AML-193 (cell line): ENCODE results near the gene PTPRM.

Experiments
- DNase-seq, 2 experiments: peaks; one replicate each; lab custom pipeline; 2025; lab: John Stamatoyannopoulos, UW

Gene PTPRM

DNA sequence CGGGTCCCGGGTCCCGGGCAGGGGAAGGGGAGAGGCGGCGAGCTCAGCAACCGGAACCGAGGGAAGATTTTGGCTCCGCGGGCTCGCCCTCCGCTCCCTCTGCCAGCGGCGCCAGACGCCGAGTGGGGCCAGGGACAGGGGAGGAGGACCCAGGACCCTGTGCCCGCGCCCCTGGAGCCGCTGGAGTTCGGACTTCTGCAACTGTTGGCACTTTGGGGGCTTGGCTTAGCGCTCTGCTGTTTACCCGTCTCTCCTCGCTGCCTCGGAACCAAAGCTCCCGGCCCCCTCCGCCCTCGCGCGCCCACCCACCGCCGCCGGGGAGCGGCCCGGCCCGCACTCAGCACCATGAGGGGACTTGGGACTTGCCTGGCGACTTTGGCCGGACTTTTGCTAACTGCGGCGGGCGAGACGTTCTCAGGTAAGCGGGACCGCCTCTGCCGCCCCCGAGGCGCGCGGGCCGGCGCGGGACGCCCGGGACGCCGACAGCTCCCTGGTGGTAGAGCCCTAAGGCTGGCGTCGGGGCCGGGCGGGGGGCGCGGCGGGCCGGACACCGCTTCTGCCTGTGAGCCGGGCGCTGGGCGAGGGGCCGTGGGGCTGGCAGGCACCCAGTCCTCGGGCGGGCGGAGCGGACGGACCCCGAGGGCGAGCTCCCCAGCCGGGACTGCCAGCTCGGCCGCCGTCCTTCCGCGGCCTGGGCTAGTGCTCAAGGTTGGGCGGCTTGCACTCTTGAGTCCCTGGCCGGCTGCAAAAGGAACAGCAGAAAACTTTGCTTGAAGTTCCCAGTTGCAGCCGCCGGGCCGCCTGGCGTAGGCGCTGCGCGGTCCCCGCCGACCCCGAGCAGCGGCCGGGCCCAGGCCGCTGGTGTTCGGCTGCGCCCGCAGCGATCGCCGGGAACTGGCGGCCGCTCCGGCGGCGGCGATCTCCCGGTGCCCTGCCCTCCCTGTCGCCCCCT lies 634 bp downstream of the PTPRM start:
- no peak for DNase-seq

DNA sequence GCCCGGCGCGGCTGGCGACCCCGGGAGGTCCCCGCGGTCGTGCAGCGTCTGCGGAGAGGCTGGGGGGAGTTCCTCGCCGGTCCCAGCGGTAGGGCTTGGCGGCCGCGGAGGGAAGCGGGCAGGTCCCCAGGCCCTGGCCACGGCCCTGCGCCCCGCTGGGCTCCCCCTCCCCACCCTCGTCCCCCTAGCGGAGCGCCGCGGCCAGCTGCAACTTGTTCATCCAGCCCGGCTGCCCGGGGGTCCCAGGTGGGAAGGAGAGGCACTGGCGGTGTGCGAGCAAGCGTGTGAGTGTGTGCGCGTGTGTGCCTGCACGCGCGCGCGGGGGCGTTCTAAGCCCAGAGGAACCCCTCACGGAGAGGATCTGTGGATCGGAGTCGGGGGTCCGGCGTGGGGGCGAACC lies 1.3 kb downstream of the PTPRM start:
- DNase-seq = no peak

DNA sequence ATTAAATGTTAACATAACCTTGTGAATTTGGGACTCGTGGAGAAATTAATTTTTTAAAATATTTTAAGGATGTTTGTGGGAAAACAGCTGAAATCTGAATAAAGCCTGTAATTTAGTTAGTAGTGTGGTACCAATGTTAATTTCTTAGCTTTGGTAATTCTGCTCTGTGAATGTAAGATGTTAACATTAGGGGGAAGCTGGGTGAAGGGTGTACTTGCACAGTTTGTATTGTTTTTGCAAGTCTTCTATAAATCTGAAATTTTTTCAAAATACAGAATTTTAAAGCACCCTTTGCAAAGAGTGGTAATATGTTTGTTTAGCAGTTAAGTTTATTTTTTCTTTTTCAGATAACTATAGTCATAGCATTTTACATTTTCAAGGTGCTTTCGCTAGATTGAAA lies 4.5 kb downstream of the PTPRM start:
- no peak for DNase-seq

DNA sequence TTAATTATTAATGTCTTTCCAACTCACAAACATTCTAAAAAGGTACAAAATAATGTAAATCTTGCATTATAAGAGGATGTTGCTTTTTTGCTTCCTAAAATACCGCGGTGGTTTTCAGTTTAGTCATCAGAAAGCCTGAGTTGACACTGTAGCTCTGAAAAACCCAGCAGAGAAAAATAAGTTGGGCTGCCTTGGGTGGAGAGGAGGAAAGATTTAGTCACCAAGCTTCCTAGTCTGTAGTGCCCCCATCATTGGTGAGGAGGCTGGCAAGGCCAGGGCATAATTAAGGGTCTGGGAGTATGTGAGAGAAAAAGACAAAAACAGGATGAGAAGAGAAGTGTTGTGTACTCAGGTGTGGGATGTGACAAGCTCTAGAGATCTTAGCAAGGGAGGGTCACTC lies 5.7 kb downstream of the PTPRM start:
- no peak for DNase-seq

DNA sequence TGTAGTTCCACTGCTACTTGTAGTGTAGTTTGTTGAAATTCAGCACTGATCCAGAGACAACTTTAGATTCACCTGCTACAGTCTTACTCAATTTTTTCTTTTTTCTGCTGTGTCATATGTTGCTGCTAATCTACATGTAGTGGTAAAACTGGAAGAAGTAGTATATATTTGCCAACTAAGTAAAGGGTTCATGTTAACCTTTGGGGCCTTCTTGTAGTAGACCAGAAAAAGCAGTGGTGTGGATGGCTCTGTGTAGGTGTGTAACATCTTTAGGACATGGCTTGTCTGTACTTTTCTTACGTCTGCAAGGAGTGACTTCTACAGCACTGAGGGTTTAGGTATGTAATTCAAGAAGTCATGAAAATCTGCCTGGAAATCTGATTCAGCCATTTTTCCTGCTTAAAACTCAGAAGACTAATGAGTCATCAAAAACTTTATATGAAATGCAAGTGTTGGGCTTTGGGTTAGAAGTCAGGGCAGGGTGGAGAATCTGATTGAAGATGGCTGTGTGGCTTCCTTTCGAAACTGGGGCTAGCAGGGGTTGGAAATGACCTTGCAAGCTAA lies 8.4 kb downstream of the PTPRM start:
- DNase-seq = no peak

DNA sequence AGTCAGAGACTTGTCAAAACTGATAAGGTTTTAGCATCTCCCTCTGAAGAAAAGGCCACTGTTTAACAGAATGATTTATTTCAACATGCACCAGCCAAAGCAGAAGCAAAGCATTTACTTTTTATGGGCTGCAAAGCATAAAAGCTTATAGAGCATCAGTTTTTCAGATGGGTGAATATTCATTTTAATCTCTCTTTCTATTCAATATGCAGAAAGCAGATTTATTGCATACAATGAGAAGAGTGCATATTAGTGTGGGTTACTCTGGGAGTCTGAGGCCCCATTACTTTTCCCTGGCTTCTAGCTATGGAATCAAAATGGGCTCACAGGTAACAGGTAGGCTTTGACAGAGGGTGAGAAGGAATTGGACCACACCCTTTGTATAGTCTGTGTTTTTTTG lies 9.0 kb downstream of the PTPRM start:
- DNase-seq = no peak

DNA sequence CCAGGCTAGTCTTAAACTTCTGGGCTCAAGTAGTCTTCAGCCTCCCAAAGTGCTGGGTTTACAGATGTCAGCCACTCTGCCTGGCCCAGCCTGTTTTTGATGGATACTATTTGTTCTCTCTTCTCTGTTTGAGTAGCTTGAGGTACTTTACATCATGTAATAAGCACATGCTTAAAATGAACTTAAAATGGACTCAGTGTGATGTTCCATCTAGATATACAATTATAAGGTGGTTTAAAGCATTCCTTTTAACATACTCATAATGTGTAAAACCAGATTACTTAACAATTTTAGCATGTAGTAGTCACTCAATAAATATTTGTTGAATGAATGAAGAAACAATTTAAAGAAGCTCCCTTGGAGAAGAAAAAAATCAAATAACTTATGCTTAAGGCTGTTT lies 9.6 kb downstream of the PTPRM start:
- DNase-seq = no peak

DNA sequence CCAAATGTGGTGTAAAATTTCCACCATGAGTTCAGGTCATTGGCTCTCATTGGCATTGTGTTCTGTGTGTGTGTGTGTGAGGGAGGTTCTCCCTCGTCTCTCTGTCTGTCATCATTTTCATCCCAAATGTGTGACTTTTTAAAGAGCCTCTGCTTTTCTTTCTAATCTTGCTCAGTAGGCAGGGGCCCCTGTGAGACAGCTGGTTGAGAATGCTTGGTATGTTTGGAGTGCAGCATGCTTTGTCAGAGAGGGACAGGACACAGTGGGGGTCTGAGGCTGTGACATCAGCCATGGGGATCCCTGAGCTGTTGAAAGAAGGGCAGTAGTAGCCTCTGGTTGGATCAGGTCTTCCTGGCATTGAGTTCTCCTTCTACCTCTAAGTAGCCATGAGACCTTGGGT lies 10.6 kb downstream of the PTPRM start:
- no peak for DNase-seq

DNA sequence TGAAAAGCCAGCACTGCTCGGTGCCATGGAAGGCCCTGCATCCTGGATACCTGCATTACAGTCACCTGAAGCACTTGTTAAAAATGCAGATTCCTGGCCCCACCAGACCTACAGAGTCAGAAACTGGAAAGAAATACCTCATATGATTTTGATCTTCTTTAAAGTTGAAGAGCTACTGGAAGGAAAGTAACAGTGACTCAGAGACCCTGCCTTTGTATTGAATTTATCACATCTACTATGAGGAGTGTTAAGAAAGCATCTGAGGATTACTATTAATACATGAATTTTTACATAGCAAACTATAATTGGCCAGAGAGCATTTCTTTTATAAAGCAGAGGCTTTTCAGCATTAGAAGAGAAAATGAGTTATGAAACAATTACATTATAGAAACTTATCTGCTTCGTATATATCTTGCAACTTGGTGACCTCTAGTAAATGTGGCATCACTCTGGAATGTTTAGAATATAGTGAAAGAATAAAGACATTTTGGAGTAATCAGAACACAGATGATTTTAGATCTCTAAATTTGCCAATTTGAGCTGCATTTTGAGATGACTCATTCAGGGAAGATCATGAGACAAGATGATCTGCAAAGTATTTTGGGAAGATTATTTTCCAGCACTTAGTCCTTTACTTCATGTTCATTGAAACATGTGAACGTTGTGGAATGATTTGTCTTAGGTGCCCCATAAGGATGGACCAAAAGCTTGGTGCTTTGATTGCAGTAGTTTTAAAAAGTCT lies 12.2 kb downstream of the PTPRM start:
- no peak for DNase-seq

DNA sequence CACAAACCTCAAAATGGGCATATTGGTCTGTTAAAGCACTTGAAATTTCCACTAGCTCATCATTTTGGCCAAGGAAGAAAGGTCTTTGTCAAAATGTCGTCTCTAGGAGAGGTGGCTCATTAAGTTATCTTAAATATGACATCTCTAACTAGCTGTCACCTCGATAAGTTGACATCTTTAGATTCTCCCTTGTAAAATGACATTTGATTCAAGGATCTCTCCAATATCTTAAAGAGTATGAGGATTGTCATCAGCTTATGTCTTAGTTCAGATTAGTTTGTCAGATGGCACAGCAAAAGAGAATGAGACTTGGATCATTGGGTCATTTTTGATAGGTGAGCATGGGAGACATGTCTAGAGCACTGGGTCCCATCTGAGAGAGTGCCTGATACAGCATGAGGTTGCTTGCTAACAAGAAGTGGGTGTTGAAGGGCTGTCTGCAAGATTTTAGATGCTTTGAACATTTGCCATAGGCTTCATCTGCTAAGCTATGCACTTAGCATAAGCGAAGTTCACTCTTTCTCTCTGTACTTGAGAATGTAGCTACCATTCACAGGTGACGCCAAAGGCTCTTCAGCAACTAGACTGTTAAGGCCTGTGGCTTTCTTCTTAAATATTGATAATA lies 12.9 kb downstream of the PTPRM start:
- no peak for DNase-seq

DNA sequence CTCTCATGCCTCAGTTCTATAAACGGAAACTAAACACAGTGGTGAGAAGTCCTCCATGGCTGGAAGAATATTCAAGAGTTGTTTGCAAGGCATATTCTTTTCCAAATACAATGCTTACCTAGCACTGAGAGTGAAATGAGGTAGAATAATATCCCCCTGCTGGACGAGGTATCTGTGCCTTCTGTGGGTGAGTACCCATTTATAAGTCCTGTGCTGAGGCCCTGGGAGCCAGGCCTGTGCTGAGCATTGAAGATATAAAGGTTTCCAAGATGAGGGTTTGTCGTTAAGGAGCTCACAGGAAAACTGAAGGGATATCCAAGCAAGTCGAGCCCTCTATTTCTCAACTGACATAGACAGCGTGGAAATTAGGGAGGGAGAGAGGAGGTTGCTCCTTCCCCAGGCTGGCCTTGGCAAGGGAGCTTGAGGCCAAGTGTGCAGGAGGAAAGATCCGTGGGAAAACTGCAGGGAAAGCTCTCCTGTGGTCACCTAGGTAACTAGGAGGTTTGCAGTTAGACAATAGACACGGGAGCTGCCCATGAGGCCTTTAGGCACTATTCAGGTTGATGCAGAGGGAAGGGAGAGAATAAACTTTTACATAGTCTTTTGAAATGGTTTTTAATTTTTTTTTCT lies 17.6 kb downstream of the PTPRM start:
- DNase-seq = no peak

DNA sequence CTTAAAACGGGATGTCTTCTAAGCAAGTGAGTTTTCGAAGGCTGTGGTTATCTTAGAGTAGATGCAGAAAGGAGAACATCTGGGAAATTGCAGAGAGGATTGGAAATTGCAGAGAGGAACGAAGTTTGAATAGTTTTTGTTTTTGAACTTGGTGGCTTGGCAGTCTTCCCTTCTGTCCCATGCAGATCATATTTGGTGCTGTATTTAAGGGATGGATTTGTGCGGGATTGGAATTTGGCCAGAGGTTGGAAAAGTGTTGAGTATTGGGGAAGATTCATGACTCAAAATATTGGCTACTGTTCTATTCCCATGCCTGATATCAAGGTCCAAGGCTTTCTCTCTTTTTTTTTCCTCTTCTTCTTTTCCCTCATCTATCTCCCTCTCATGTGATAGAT lies 18.2 kb downstream of the PTPRM start:
- DNase-seq = no peak

DNA sequence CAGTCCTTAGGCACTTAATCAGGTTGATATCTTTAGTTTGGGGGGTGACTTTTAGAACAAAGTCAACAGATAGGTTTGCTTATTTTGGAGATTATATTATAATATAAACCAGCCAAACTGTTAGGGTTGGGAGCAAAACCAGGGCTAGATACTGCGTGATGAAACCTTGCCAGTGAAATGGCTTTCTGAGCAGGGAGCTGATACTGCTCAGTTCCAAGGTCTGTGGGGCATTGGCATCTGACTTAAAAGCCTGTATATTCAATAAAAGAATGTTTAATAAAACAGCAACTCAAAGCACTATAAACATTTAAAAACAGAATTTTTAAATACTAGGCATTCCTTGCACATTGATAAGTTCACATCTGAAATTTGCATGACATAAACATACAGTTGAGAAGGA lies 19.3 kb downstream of the PTPRM start:
- DNase-seq = no peak

DNA sequence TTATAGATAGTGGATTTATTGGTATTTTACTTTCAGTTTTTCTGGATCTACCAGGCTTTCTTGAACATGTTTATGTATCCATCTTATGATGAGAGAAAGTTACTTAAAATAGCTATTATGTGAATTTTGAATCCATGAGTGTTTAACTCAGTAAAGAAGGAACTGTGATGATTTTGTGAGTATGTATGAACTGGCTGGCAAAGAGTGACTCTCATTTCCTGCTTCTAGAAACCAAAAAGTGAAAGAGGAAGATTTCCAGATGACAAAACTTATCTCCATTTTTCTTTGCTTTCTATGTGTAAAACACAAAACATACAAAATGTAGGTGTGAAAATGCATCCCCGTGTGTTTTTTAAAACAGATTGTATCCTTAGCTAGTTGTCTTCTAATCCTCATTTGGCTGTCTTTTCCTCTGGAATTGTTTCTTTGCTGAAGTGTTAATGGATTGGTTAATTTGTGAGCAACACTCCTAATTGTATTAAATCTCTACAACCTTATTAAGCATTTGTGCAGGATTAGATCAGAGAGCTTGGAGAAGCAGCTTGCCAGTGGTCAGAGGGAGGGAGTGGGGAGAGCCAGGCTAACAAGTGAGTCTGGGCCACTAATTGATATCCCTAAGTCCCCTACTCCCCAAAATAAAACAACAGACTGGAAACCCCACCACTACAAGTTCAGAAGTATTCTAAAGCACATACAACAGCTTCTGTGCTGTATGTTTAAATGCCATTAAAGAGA lies 23.9 kb downstream of the PTPRM start:
- no peak for DNase-seq

DNA sequence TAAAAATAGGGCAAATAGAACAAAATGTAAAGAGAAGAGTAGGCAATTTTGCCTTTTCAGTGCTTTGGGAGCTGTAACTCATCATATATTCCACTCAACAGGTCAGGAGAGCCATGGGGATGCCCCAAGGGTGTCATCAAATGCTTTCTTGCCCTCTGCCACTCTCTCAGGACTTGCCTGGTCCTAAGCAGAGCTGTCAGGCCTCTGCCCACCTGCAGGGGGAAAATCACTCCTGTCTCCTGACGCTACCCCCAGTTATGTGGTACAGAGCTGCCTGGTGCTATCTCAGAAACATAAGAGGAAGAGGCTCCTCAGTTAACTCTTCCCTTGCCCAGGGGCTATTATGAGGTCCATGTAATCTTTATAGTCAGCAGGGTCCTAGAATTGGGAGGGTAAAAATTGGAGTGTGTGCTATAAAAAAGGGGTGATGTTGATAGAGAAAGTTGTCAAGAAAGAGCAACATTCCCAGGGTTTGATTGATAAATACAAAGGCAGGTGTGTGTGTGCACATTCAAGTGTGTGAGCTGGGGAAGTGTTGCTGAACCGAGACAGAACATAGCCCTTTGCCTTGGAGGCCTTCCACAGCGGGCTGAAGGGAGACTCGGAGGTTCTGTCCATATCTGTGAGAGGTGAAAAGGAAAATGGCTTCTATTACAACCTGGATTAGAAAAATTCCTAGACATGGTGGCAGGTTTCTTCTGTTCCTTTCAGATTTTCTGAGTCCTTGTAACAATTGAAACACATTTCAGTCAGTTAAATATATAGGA lies 25.4 kb downstream of the PTPRM start:
- no peak for DNase-seq

DNA sequence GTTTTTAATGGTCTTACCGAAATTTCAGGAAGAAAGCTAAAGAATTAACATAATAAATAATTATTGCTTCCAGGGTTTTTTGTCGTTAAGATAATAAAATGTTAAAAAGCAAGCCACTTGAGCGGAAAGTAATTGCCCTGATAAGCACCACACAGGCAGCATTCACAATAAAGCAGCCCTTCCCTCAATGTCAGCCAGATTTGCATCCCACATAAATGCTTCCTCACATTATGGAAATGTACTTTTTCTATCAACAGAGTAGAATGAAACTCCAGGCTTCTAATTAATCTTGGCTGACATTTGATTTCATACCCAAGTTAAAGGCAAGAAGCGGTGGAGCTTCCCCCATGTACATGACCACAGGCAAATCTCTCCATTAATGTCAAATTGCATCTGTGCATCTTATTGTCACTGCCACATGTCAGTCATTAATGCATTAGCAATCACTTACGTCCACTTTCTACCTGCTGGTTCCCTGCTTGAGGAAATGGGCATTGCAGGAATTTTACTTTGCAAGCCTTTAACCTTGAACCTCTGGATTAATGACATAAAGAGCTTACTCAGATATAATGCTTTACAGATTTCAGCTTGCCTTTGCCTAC lies 26.2 kb downstream of the PTPRM start:
- no peak for DNase-seq

DNA sequence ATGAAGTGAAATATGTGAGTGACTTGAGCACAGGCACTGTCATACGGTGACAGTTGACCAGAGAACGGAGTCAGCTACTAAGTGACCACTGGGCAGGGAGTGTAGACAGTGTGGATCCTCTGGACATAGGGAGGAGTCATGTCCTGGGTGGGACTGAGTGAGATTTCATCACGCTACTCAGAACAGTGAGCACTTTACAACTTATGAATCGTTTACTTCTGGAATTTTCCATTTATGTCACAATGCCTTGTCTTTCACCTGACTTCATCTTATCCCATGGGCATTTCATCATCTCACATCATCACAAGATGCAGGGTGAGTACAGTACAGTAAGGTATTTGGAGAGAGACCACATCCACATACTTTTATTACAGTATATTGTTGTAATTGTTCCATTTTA lies 29.0 kb downstream of the PTPRM start:
- DNase-seq = no peak

DNA sequence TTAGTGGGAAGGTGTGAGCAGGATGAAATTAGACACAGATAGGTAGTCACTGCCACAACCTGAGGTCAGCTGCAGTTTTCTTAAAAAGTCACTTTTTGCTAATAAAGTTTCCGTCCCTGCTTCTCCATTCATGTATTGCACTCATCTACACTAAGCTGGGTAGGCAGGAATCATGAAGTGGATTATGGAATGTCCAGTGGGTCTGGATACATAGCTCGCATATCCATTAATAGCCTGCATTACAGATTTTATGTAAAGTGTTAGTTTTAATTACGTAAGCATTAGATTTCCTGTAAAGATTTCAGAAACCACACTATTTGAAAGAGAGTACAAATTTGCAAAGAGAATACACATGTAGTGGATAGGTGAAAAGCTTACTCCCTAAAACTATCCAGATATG lies 30.4 kb downstream of the PTPRM start:
- no peak for DNase-seq

DNA sequence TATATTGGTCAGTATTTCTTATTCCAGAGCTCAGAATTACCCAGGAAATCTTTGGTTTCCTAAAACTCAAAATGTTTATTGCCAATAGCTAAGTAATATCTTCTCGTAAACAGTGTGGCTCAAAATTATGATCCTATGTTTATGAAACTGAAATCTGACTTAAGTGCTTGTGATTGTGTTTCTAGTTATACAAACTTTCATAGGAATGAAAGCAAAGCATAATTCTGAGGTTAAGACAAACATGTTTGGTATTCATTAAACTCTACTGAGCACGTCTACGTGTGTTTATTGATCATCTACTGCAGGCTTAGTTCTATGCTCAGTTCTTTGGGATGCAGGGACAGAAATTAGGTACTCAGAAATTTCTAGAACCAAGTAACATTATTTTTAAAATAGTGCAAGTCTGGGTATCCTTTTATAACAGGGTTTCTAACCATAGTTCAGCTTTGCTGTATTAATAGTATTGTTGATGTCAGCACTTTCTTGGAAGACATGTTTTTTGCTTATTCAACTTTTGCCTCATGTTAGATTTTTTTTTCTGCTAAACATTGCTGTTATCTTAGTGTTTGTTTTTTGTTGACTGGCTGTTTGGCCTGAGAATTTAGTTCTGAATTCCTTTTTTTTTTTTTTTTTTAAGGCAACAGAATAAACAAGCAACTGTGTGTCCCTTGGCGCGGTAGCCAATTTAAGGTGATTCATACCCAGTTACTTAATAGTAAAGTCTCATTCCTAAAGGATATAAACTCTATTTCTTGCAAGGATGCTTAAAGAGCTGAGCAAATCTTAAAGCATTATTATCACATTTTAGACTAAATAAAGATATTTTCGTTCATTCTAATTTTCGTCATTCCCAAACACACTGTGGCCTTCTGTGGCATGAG lies 31.3 kb downstream of the PTPRM start:
- no peak for DNase-seq
